GM18520 (cell line): ENCODE results near the gene PPL.
"Not testable (repeated sequence)": the region's sequence is repeated elsewhere in the genome, so short reads cannot be mapped to it uniquely, and the experiment has no call there.

ENCODE experiments used
- ATAC-seq: cut with Tn5 transposase; IDR thresholded peaks from one replicate; pipeline ENCODE4 v1.9.1; 2021; ENCODE audit not compliant: unreplicated experiment

PPL gene

DNA sequence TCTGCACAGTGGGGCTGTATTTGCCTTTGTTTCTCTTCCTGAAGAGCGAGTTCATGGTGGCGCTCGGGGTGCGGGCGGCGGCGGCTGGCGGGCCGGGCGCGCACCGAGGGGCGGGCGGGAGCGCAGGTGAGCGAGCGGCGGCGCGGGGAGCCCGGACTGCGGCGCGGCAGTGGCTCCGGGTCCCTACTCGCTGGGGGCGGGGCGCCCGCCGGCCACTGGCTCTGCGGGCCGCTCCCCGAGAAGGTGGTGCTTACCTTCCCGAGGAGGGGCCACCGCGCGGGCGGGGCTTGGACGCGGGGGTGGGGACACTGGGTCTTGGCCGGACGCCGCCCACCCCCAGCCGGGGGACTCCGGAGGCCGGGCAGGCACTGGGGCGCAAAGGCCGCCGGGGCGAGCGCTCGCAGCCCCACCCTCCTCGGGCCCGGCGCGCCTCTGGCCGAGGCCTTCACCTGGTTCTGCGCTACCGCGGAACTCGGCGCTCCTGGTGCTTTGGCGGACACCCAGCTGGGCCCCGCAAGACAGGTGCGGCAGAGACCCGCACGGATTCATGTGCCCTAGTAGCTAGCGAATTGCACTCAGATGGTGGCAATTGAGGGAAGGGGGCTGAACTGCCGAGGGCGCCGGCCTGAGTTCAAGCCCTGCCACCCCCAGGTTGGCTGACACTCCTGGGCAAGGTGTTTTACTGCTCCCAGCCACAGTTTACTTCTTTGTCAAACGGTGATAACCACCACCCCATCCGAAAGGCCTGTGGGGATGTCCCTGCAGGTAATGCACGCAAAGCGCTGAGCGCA is at the start of gene PPL:
Gene PPL, minus strand, starts transcription at position 158 of the 791 bp plus-strand sequence. Its CDS starts 103 bp downstream, at position 55.
- no peak for ATAC-seq

- no peak for ATAC-seq
Observed at GRCh38 chr16:4984174-4984990, 47.4 kb upstream of the PPL start.

DNA sequence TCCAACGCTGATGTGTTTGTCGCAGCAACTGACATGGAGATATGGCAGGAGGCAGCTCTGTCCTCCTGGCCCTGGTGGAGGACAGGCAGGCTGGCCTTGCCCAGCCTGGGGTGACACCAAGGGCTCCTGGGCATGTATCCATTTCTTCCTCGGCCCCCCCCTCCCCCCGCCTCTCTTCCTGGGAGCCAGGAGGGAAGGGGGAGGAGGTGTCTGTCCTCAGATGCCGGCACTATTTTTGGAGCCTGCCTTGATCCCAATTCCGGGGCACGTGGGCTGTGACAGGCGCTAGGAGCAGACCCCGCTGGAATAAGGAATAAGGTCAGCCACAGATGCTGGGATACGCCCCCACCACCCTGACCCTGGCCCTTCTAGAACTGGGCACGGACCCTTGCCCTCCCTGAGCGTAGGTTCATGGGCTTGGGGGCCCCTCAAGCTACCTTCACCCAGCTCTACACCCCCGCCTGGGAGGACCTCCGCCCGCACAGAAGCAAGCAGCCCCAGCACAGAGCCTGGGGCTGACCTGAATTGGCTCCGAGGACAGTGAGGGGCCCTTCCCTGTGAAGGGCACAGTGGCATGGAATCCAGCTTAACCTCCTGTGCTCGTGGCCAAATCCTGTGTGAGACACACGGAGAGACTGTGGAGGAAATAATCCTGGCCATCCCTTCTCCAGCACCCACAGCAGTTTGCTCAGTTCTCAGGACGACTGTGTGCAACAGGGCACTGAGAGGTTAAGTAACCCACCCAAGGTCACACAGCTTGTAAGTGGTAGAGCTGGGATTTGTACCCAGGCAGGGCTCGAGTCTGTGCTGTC is 45.3 kb upstream of the PPL start:
- no peak for ATAC-seq

DNA sequence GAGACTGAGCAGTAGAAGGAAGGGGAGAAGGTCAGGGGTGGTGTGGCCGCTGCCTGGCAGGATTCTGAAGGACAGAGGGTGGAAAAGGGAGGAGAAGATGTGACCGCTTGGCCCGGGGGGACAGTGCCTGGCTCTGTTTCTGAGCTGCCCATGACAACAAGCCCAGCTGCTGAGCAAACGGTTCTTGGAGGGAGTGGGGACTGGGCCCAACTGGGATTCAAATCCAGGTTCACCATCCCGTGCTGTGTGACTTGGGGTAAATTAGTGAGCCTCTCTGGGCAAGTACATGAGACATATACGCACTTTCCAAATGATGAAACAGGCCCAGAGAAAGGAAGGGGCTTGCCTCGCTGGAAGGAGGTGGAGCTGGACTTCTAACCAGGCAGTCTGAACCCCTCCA is 44.5 kb upstream of the PPL start:
- ATAC-seq: no peak

DNA sequence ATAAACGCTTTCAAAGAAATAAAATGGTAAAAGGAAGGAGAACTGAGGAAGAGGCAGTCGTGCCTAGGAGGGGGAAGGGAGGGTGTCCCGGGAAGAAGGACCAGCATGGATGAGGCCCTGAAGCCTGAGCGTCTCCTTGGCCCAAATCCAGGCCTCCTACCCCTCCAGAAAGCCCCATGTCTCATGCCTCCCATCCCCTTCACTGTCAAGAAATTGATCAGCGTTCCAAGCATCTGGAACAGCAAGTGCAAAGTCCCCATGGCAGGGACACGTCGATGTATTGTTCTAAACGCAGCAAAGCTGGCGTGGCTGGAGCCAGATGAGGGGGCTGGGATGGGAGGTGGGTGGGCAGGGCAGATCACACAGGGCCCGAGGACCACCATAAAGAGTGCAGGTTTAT is 43.7 kb upstream of the PPL start:
- no peak for ATAC-seq

GRCh38 chr16:4979736-4980660 is 43.0 kb upstream of the PPL start:
- no peak for ATAC-seq

GRCh38 chr16:4979164-4979563 is 42.2 kb upstream of the PPL start:
- no peak for ATAC-seq

DNA sequence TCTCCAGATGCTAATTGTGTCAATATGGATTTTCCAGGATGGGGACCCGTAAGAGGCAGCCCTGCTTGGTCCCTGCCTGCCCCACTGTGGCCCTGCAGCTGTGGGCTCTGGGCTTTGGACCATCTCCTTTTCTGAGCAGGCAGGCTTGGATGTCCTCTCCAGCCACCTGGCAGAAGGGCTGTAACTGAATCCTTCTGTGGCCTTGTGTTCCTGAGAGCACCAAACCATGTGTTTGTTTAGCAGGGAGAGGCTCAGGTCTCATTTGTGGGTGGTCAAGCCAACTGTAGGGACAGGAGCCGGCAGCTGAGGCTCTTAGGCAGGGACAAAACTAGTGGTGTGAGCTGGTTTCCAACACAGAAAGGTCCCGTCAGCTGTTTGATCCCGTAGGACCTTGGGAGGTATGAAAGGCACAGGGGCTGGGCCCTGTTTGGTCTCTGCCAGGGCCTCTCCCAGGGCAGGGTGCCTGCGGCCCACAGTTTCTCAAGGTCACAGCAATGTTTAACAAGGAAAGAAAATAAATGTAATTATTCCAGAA is 39.7 kb upstream of the PPL start:
- no peak for ATAC-seq

GRCh38 chr16:4976079-4976478 is 39.1 kb upstream of the PPL start:
- peak; percentile 85 for ATAC-seq

- no peak for ATAC-seq
Observed at GRCh38 chr16:4972938-4973587, 36.1 kb upstream of the PPL start.

DNA sequence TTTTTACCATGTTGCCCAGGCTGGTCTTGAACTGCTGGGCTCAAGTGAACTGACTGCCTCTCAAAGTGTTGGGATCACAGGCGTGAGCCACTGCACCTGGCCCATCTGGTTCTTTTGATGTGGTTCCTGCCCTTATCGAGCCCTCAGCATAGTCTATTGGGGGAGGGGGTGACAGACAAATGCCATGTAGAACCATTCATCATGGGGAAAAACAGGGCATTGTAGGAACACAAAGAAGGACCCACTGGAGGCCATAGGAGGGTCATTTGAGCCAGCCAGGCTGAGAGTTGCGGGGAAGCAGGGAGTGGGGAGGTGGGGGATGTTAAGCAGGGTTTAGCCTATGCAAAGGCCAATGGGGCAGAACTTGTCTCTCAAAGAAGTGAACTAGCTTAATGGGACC is 33.1 kb upstream of the PPL start:
- ATAC-seq: no peak

- ATAC-seq: no peak
Observed at GRCh38 chr16:4968879-4969483, 32.0 kb upstream of the PPL start.

DNA sequence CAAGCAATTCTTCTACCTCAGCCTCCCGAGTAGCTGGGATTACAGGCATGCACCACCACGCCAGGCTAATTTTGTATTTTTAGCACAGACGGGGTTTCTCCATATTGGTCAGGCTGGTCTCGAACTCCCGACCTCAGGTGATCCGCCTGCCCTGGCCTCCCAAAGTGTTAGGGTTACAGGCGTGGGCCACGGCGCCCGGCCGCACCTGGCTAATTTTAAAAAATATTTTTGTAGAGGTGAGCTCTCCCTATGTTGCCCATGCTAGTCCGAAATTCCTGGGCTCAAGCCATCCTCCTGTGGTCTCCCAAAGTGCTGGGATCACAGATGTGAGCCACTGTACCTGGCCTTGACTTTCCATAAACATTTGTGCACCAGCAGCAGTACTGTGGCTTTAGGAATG is 31.3 kb upstream of the PPL start:
- ATAC-seq: not testable (repeated sequence)

GRCh38 chr16:4966736-4967453 is 29.9 kb upstream of the PPL start:
- no peak for ATAC-seq

DNA sequence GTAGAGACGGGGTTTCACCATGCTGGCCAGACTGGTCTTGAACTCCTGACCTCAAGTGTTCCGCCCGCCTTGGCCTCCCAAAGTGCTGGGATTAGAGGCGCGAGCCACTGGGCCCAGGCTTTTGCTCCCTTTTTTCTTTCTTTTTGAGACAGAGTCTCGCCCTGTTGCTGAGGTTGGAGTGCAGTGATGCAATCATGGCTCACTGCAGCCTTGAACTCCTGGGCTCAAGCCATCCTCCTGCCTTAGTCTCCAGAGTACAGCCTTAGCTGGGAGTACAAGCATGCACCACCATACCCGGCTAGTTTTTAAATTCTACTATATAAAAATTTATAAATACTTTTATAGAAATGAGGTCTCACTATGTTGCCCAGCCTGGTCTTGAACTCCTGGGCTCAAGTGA is 26.6 kb upstream of the PPL start:
- ATAC-seq: not testable (repeated sequence)

GRCh38 chr16:4962716-4963115 is 25.8 kb upstream of the PPL start:
- no peak for ATAC-seq

- no peak for ATAC-seq
Observed at GRCh38 chr16:4960579-4960978, 23.6 kb upstream of the PPL start.
